ENCODE results near the gene XRCC1. TPM values are rescaled to one million over a fixed set of nuclear protein-coding genes. Genes with fewer than 3 reads are reported as not detected.

XRCC1 gene
- total and polyA plus RNA-seq, 9 of the 15 experiments (the other 6 are each of a cell fraction or from before 2014, with no cell fraction given), result 1.5 to 36.9 (median 24.9) TPM

DNA sequence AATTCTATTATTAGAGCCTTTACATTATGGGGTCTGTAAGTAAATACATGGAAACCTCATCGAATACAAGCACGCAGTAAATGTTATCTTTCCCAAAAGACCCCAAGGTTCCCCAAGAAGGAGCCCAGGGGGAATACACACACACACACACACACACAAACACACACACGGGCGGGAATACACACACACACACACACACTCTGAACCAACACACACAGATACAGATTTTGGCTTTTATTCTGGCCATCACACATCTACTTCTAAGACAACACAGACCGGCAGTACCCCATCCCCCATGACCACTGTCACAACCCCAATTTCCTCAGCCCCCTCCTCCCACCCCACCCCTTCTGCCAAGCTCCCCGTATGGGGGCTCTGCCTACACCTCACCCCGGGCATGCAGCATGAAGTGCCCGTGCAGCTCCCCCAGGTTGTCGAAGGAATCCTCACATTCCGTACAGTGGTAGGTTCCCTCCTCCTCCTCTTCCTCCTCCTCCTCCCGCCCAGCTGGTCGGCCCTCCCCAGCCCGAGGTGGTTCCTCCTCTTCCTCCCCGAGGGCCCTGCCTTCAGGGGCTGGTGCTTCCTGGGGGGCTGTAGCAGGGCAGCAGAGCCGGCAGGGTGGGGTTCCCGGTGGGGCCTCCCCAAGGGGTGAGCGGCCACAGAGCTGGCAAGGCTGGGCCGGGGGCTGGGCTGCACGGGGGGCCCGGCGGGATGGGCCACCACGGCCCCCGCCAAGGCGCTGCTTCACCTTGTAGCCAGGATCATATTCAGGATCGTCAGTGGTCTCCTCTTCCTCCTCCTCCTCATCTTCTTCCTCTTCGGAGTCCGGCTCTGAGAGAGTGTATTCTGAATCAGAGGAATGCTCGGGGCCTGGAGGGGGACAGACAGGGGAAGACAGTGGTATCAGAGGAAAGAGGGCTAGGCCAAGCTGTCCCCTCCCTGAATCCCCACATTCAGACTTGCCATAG, 32.2 kb upstream of the XRCC1 start:
- WGBS (ENCODE audit: insufficient coverage, low coverage, missing lambda C conversion rate), result 87% methylated on average over 10 of the region's 28 CpGs

More for the DNA sequence above, 32.2 kb upstream of the XRCC1 start:
- peaks cover 41% of the 10 kb centered on the region; the same call in 2 of the 3 replicates for H3K36me3 ChIP-seq (ENCODE audit: control insufficient read depth, insufficient read depth, low read length)
- intact Hi-C loops (cut with micrococcal nuclease) (no loop called here), in situ Hi-C loops (cut with MboI) (no loop called here)
- no peak overlapping the region for H2AFZ ChIP-seq (ENCODE audit: low read depth, low read length)
- BruUV-seq (replicated peaks), result TSS peak; percentile 62
- peaks cover 8% of the 10 kb centered on the region; the same call in 2 of the 3 replicates for H3K79me2 ChIP-seq (ENCODE audit: control insufficient read depth, insufficient read depth, low read length)
- 0 out of 2 replicates have a peak, but pooled peaks have one; percentile 34 for TF ChIP-seq RBFOX2 (IDR thresholded peaks at IDR 0.05; ENCODE audit: low read depth, low read length)
- TF ChIP-seq ZNF561 (CRISPR knock-in tag; conservative IDR thresholded peaks at IDR 0.05), result no peak
- no peak for TF ChIP-seq ZNF23 (CRISPR knock-in tag; IDR thresholded peaks at IDR 0.05)
- TF ChIP-seq ARHGAP35 (IDR thresholded peaks at IDR 0.05; ENCODE audit: partially characterized antibody), result peak; percentile 28
- peak; percentile 59; the same call in 1 of the 2 replicates for TF ChIP-seq POLR2G (IDR thresholded peaks at IDR 0.05; ENCODE audit: low read depth, low read length)
- no peak for TF ChIP-seq ZNF655 (CRISPR knock-in tag; IDR thresholded peaks at IDR 0.05)
- no peak overlapping the region for H3K27ac ChIP-seq (ENCODE audit: extremely low read depth, low read depth, low read length)
- ATAC-seq (no peak), FAIRE-seq (no peak), DNase-seq (ENCODE audit: extremely low read depth in 1 of 4, low spot score in 3 of 4) (no peak)
- no peaks in the 10 kb centered on the region for H4K20me1 ChIP-seq (replicated peaks; ENCODE audit: control insufficient read depth, insufficient read depth, low read length)
- no peaks in the 10 kb centered on the region for H3K27me3 ChIP-seq (ENCODE audit: control insufficient read depth in 2 of 2, insufficient read depth in 2 of 2, low read length in 2 of 2)
- no peak overlapping the region for H3K4me3 ChIP-seq
- H3K9me1 ChIP-seq (ENCODE audit: control insufficient read depth, insufficient read depth, low read length), result peaks cover 6% of the 10 kb centered on the region
- ChIA-PET CTCF (ENCODE audit: low intra/inter-chr PET ratio) (no interaction called here), POLR2A (interaction anchor here (4.2 to 8.7 kb wide), 2 partner anchors 8 to 10 kb away, joined by 35 to 60 read pairs; partner anchors contain the start of genes IRGQ and ZNF576)
- H3K4me2 ChIP-seq (ENCODE audit: insufficient read depth, low read length), result no peak overlapping the region
- H3K9me3 ChIP-seq (replicated peaks; ENCODE audit: control insufficient read depth, insufficient read depth, low read depth, low read length), result no peaks in the 10 kb centered on the region
- H3K9ac ChIP-seq (ENCODE audit: insufficient read depth in 1 of 2, low read depth in 2 of 2, low read length in 2 of 2), result 0 out of 4 replicates have a peak overlapping the region, but pooled peaks of 1 of the 2 experiments have one; percentile 36
- H3K4me1 ChIP-seq (replicated peaks in 1 of 2; ENCODE audit: control insufficient read depth in 2 of 2, insufficient read depth in 2 of 2, low read length in 2 of 2), result peaks cover 20 to 26% of the 10 kb centered on the region in 2 experiments
